Measurements from ENCODE around the gene SPRED3.

- TF ChIP-seq CTCF (conservative IDR thresholded peaks at IDR 0.05 in 1 of 2, IDR thresholded peaks at IDR 0.05 in 1 of 2; ENCODE audit: extremely low read depth in 1 of 2, insufficient read depth in 1 of 2, low read depth in 1 of 2, low read length in 2 of 2) (no peak), EZH2 (IDR thresholded peaks at IDR 0.05; ENCODE audit: borderline replicate concordance, low read length) (no peak)
Observed at GRCh38 chr19:38373907-38374331, 14.6 kb upstream of the SPRED3 start.

Data from mammary epithelial cell (primary cell).